Mucosa of descending colon (tissue), 3 donors: Measurements from ENCODE around the gene PFKFB4. TPM values are rescaled to one million over a fixed set of nuclear protein-coding genes. Genes with fewer than 3 reads are reported as not detected.

Source experiments
- ATAC-seq: fragments of 200-7000 bp; cut with Tn5 transposase; one replicate; pipeline ENCODE4 v1.9.1; 2020; ENCODE audit warnings: mild to moderate bottlenecking, moderate library complexity
- DNase-seq, 3 donors: peaks; one replicate each; pipeline ENCODE4 v3.0.0-alpha.2; 2020
- H3K36me3 ChIP-seq: fragments of 200-600 bp; one replicate; pipeline ENCODE4 v1.8.0; 2021; ENCODE audit warnings: low read depth, mild to moderate bottlenecking
- H3K4me1 ChIP-seq: fragments of 200-600 bp; one replicate; pipeline ENCODE4 v1.8.0; 2021; ENCODE audit warnings: low read depth, mild to moderate bottlenecking
- H3K4me3 ChIP-seq: fragments of 200-600 bp; one replicate; pipeline ENCODE4 v1.8.0; 2021; ENCODE audit warnings: mild to moderate bottlenecking
- H3K9me3 ChIP-seq: fragments of 200-600 bp; one replicate; pipeline ENCODE4 v1.8.0; 2021; ENCODE audit warnings: mild to moderate bottlenecking
- intact Hi-C, 2 donors: fragments of 100-400 bp; cut with DNase I in 1 of 2; cut with micrococcal nuclease in 1 of 2; formaldehyde crosslinking; loops; one replicate each; pipeline versions ENCODE4 v1.11.0 to v1.11.1; 2022; cut with DNase I, micrococcal nuclease
- microRNA-seq: library from miRNA; unstranded; fragments of <30 nt; microRNA quantifications from one replicate; pipeline ENCODE4, GENCODE V29; 2019
- total RNA-seq, 3 donors: library from RNA; stranded (reverse); fragmentation: NEBNext Ultra II Directional in 2 of 3; extraction: Animal tissue kit (Norgen Biotek cat#: 25700) in 2 of 3; gene quantifications; one replicate each; pipeline versions ENCODE4 v1.2.1 to v1.2.4, GENCODE V29; 2021 to 2023
- TF ChIP-seq, protein P1 (sequence below): fragments of 200-600 bp; IDR thresholded peaks from one replicate; pipeline ENCODE4 v1.8.0; 2022; ENCODE audit warnings: antibody characterized with exemption, mild to moderate bottlenecking
- donor health status: DM: no; HTN: no; CAD: no; lungs with moderate emphysema.
- donor health status: DM: no; HTN: no; CAD: no.
- donor health status: DM: no; HTN: yes; CAD: no.

PFKFB4 gene
- total RNA-seq, 3 donors from 2014 or later = 4.4 to 14.2 (median 10.8) TPM

DNA sequence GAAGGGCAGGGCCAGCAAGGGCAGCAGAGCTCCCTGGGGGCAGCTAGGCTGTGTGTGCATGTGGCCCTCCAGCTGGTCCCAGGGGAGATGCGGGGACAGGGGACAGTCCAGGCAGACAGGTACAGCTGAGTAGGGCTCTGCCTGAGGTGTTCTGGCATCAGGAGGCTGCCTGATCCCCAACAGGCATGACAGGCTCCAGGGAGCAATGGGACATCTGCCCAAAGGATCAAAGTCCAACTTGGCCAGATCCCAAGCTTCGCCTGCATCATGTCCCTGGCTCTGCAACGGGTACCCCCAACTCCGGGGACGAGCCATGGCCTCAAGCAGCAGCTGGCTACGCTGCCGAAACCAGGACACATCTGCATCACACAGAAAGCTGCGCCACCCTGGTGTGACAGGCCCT lies 88.3 kb downstream of the PFKFB4 start:
- ATAC-seq (no peak), DNase-seq (peak in 2 of 3 donors; percentile 64 to 68)
- H3K9me3 ChIP-seq = no peaks in the 10 kb centered on the region
- peaks cover 60% of the 10 kb centered on the region for H3K4me1 ChIP-seq
- no peak overlapping the region for H3K4me3 ChIP-seq
- intact Hi-C loops = loop anchor here in 1 of 2 donors (5.0 kb wide), 1 partner anchor 79 kb away; no protein-coding TSS in a partner anchor
- TF ChIP-seq, protein P1, sequence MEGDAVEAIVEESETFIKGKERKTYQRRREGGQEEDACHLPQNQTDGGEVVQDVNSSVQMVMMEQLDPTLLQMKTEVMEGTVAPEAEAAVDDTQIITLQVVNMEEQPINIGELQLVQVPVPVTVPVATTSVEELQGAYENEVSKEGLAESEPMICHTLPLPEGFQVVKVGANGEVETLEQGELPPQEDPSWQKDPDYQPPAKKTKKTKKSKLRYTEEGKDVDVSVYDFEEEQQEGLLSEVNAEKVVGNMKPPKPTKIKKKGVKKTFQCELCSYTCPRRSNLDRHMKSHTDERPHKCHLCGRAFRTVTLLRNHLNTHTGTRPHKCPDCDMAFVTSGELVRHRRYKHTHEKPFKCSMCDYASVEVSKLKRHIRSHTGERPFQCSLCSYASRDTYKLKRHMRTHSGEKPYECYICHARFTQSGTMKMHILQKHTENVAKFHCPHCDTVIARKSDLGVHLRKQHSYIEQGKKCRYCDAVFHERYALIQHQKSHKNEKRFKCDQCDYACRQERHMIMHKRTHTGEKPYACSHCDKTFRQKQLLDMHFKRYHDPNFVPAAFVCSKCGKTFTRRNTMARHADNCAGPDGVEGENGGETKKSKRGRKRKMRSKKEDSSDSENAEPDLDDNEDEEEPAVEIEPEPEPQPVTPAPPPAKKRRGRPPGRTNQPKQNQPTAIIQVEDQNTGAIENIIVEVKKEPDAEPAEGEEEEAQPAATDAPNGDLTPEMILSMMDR = no peak
- peaks cover 4% of the 10 kb centered on the region for H3K36me3 ChIP-seq

Small RNAs within 50 kb of the gene (microRNA-seq; reads per million reads assigned to microRNA genes)
- gene MIR6823 = not detected
- gene MIR711 = not detected

Other genes starting within 250 kb of the PFKFB4 start
- gene SPINK8, start 223.1 kb downstream of the PFKFB4 start, total RNA-seq = not detected
- not detected for gene FBXW12, start 184.6 kb downstream of the PFKFB4 start, total RNA-seq
- 100 to 1,000 TPM in 2 of 3 donors, 10 to 100 TPM in 1; 98.1 to 136 (median 127) TPM for gene PLXNB1, start 126.7 kb downstream of the PFKFB4 start, total RNA-seq
- 10 to 100 TPM; 13.0 to 15.3 (median 14.8) TPM for gene CCDC51, start 116.7 kb downstream of the PFKFB4 start, total RNA-seq
- 100 to 1,000 TPM; 130 to 193 (median 153) TPM for gene TMA7, start 116.5 kb downstream of the PFKFB4 start, total RNA-seq
- 1 to 10 TPM; 4.5 to 7.2 (median 6.2) TPM for gene ATRIP, start 110.1 kb downstream of the PFKFB4 start, total RNA-seq
- 100 to 1,000 TPM; 106 to 120 (median 115) TPM for gene SHISA5, start 52.6 kb downstream of the PFKFB4 start, total RNA-seq
- under 1 TPM in 1 of 3 donors, not detected in 2; 0.19 TPM for gene UCN2, start 7.0 kb upstream of the PFKFB4 start, total RNA-seq
- 1 to 10 TPM; 2.8 to 6.8 (median 3.9) TPM for gene COL7A1, start 38.5 kb upstream of the PFKFB4 start, total RNA-seq
- gene UQCRC1, start 52.8 kb upstream of the PFKFB4 start, total RNA-seq = 100 to 1,000 TPM; 384 to 562 (median 554) TPM
- 1 to 10 TPM in 1 of 3 donors, under 1 TPM in 1, not detected in 1; 0.65 to 1.1 TPM for gene TMEM89, start 65.0 kb upstream of the PFKFB4 start, total RNA-seq
- gene SLC26A6, start 78.7 kb upstream of the PFKFB4 start, total RNA-seq = 100 to 1,000 TPM in 2 of 3 donors, 10 to 100 TPM in 1; 78.6 to 161 (median 104) TPM
- 1 to 10 TPM; 1.1 to 2.7 (median 2.3) TPM for gene CELSR3, start 106.1 kb upstream of the PFKFB4 start, total RNA-seq
- gene NCKIPSD, start 129.1 kb upstream of the PFKFB4 start, total RNA-seq = 10 to 100 TPM; 21.7 to 27.3 (median 23.7) TPM
- gene IP6K2, start 160.4 kb upstream of the PFKFB4 start, total RNA-seq = 100 to 1,000 TPM in 2 of 3 donors, 10 to 100 TPM in 1; 99.3 to 199 (median 137) TPM